ENCODE data around the gene MACROD2.

DNA sequence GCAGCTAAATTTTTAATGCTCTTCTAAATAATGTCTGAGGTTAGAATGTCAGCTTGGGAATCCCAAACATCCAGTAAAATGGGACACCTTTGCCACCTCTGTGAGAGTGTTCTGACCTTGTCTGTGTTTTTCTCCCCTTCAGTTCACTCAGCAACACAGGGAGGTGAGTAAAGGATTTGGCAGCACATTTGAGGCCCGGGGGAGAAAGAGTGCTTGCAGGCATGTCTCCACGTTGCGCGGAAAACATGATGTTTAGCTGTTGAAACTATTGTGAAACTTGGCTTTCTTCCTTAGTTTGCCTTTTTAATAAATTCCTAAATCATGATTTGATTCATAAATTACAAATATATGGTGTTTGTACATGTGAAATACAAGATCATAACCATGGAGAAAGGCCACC lies 1049.9 kb downstream of the MACROD2 start:
- no peak for TF ChIP-seq CTCF (IDR thresholded peaks at IDR 0.05)
- no peak for TF ChIP-seq POLR2A (IDR thresholded peaks at IDR 0.05)
